HG02610 (cell line): ENCODE results near the gene MOV10.

Experiments used
- ATAC-seq: cut with Tn5 transposase; IDR thresholded peaks from one replicate; pipeline ENCODE4 v1.9.1; 2021; ENCODE audit warnings: mild to moderate bottlenecking, moderate library complexity; ENCODE audit not compliant: unreplicated experiment

MOV10 gene

DNA sequence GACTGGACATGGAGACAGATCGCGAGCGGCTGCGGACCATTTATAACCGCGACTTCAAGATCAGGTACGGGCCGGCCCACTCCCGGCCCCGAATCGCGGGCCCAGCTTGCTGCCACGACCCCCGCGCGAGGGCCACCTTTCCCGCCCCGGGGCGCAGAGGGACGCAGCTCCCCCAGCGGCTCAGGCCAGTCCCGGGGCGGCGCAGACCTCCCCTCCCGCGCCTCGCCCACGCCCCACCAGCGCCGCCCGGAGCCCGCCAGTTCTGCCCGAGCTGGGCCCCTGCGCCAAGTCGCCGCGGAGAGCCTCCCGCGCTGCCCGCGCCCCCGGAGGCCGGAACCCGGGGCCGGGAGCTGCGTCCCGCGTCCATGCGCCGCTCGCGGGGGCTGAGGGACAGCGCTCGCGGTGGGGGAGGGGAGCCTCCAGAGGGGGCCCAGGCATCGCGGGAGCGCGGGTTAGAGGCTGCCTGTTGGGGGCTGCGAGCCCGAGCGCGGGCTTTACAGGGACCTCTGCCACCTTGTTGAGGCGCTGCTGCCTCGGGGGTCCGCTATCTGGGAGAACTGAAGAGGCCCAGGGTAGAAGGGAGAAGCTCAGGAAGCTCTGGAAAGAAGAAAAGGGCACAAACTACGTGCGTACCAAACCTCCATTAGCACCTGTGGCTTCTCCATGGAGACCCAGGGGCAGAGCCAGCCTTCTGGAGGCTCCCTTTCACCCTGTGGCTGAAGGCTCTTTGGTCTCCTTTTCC lies 698 bp downstream of the MOV10 start:
- peak; percentile 29 for ATAC-seq

DNA sequence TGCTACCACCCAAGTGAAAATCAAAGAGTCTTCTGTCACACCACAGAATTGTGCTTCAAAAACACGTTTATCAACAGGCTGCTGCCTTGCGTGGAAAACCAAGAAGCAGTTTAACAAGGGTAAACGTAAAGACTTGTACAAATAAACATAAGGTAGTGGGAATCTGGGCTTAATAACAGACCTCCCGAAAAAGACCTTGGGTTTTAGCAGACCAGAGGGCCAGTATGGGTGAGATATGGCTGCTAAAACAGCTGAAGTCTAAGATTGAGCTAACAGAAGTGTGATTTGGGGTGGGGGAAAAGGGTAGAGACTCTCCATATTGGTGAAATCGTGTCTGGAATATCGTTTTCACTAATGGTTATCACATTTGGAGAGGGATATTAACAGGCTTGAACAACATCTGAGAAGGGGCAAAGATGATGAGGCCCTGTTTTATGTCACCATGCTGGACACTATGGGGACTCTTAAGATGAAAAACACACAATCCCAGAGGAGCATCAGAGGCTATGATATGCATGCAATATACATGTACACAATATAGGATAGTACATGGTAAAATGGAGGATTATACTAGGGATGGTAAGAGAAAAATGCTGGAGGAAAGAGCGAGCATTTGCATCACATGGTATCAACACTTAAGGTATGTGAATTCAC lies 1.4 kb downstream of the MOV10 start:
- no peak for ATAC-seq

DNA sequence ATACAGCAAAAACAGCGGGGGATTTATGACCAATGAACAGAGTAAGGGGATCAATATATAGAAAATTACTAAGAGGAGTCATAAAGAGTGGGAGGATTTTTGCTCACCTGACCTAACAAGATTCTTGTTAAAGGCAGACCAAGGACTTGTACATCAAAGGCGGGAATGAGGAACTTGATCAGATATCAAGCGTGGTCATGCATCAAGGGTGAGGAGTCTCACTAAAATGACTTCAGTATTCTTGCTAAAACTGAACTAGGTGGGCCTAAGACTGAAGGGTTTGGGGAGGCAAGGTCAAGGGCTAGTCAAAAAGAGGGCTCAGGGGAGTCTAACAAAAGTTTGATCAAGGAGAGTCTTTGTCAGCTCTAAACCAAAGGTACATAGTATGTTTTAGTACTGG lies 2.1 kb downstream of the MOV10 start:
- no peak for ATAC-seq

DNA sequence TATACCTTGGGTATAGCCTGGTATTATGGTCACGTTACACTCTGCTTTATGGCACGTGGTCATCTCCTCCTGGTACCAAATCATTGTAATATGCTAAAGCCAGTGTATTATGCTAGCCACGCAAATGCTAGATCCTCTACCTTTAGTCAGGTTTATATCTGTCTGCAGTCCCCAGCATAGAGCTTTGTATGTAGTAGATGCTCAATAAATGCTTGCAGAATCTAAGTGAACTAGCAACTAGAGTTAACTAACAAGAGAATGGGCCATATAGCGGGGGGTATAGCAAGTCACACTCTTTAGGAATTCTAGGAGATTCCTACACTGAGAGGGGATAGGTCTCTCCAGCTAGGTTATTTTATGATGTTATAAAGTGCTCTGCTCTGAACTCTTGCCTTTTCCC lies 3.0 kb downstream of the MOV10 start:
- no peak for ATAC-seq

DNA sequence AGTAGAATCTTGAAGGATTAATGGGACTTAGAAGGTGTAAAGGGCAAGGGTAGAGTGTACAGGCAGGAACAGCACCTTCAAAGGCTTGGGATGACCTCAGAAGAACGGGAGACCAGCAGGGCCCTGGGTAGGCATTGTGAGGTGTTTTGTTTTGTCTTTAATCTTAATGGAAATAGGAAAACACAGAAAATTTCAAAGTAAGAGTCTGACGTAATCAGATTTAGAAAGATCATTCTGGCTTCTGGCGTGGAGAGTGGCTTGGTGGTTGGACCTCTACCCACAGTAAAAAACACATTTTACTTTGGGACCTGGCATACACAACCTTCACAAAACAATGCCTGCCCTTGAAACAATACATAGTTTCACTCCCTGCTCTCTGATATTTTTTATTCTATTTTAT lies 4.1 kb downstream of the MOV10 start:
- no peak for ATAC-seq

DNA sequence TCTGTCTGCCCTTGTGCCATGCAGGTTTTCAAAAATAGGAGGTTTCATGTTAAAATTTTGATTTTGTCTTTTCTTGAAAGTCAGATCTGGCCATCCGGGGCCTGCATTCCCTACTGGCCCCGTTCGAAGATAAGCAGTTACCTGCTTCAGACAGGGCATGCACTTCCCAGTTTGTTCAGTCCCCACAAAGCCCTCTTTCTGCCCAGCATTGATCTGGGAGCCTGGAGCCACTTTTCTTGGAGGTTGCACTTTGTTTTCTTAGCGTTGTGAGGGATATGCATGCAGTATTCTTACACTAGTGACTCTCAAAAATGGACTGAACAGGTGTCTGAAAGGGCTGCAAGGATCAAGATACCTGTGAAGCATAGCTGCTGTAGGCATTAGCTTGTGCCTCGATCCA lies 11.5 kb downstream of the MOV10 start:
- ATAC-seq, result no peak

DNA sequence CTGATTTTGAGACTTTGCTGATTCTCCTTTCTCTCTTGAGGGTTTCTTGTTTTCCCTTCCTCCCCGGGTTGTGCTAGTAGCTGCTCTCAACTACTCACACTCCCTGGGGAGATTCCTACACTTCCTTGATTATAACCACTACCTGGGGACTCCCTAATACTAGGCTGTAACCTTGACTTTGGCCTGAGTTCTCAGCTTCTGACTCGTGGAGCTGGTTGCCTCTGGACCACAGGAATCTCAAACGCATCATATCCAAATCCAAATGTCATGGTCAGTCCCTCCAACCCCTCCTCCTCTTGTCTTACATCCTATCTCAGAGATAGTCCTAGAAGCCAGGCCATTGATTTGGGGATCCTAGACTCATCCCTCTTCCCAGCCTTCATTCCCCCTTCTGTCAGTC lies 12.0 kb downstream of the MOV10 start:
- ATAC-seq, result no peak

DNA sequence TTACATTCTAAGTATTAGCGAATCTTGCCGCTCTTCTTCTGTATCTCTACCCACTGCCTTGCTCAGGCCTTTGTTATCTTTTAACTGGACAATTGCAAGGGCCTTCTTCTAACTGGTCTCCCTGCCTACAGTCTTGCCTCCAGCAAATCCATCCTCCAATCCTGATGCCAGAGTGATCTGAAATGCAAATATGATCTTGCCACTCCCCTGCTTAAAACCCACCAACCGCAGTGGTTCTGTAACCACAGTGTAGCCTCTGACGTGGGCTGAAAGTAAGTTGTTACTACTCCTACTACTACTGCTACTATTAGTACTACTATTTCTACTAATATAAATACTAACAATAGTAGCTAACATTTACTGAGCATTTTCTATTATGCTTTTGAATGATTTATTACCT lies 12.4 kb downstream of the MOV10 start:
- no peak for ATAC-seq

DNA sequence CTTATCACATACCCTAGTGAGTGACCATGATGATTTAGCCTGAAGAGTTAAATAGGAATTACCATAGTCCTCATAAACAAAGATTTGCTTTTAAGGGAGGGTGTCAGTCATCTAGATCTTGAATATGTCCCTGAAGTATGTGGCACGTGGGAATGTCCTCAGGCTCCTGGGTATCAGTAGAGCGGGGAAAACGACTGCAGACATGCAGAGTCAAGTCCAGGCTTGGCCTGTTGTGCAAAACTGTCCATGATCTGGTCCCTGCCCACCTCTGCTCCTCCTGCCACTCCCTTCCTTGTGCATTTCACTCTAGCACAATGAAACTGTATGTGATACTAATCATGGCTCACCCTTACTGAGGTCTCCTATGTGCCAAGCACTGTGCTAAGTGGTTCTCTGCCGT lies 12.9 kb downstream of the MOV10 start:
- no peak for ATAC-seq

DNA sequence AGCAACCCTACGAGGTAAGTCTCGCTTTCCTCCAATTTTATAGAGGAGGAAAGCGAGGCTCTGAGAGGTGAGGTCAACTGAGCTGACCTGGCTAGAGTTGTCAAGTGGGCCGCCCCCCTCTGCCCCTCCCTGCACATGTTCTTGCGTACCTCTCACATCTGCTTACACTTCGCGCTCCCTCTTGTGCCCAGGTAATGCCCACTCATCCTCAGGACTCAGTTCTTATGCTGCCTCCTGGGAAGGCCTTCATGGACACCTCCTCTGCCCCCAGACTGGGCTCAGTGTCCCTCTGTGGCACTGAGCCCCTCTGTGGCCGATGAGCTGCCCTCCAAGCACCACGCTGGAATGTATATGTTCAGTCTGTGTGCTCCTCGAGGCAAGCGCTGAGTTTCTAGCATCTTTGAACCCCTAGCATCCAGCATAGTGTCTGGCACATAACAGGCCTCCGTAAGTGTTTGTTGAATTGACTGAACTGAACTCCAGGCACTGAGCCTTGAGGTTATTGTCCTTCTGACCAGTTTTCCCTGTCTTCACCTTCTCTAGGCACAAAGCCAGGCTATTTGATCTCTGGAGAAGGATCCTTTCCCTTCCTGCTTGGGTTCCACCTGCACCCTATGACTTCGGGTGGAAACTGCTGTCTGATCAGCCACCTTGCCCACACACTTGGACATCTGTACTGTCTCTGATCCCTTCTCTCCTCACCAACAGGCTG lies 13.5 kb downstream of the MOV10 start:
- no peak for ATAC-seq

DNA sequence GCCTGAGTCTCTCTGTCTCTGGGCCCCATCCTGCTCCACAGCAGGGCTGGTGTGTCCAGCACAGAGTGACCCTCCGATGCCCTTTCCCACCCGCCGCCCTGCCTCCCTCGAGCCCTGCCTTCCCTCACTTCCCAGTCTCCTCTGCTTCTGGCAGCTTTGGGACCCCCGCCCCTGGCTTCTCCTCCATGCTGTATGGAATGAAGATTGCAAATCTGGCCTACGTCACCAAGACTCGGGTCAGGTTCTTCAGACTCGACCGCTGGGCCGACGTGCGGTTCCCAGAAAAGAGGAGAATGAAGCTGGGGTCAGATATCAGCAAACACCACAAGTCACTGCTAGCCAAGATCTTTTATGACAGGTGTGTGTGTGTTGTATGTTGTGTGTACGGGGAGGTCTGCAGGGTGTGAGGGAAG lies 14.3 kb downstream of the MOV10 start:
- no peak for ATAC-seq

DNA sequence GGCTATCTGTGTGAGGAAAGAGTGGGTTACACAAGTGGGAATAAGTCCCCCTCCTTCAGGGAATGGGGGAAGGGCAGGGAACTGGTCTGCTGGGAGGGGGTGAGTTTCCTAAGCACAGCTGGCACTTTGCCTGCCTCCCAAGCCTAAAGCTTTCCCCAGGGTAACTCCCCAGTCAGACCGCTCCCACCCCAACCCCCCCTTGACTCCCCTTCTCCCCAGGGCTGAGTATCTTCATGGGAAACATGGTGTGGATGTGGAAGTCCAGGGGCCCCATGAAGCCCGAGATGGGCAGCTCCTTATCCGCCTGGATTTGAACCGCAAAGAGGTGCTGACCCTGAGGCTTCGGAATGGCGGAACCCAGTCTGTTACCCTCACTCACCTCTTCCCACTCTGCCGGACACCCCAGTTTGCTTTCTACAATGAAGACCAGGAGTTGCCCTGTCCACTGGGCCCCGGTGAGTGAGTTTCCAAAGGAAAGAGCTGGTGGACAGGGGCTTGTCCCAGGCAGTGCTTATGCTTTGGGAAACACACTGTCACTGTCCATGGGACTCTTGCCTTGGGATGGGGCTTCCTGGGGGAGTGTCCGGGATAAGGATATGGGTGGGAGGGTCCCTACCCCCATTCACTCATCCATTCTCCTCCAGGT lies 14.9 kb downstream of the MOV10 start:
- no peak for ATAC-seq

DNA sequence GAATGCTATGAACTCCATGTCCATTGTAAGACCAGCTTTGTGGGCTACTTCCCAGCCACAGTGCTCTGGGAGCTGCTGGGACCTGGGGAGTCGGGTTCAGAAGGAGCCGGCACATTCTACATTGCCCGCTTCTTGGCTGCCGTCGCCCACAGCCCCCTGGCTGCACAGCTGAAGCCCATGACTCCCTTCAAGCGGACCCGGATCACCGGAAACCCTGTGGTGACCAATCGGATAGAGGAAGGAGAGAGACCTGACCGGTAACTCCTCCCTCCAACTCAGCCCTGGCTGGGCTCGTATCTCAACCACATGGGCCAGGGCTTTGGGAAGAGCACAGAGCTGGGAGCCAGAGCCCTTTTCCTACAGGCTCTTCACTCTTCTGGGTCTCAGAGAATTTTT lies 15.4 kb downstream of the MOV10 start:
- ATAC-seq, result no peak

DNA sequence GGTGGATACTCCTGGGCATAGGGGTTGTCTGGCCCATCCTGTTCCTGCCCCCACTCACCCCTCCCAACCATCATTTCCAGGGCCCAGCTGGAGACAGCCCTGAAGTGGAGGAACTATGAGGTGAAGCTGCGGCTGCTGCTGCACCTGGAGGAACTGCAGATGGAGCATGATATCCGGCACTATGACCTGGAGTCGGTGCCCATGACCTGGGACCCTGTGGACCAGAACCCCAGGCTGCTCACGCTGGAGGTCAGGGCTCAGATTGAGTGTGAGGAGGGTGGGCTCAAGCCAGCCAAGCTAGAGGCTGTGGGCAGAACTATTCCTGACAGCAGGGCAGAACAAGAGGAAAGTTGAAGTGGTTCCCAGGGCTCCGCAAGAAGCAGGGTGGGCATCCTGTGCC lies 18.2 kb downstream of the MOV10 start:
- no peak for ATAC-seq

DNA sequence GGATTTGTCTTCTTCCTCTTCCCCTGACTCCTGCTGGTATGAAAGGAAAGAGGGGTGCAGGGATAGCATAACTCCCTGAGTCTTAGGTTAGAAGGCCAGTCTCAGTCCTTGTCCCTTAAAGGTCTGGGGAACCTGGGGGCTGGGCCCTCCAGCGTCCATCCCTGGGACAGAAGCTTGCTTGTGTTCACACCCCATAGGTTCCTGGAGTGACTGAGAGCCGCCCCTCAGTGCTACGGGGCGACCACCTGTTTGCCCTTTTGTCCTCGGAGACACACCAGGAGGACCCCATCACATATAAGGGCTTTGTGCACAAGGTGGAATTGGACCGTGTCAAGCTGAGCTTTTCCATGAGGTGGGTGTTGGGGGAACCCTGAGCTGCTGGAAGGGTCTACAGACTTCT lies 19.4 kb downstream of the MOV10 start:
- no peak for ATAC-seq

DNA sequence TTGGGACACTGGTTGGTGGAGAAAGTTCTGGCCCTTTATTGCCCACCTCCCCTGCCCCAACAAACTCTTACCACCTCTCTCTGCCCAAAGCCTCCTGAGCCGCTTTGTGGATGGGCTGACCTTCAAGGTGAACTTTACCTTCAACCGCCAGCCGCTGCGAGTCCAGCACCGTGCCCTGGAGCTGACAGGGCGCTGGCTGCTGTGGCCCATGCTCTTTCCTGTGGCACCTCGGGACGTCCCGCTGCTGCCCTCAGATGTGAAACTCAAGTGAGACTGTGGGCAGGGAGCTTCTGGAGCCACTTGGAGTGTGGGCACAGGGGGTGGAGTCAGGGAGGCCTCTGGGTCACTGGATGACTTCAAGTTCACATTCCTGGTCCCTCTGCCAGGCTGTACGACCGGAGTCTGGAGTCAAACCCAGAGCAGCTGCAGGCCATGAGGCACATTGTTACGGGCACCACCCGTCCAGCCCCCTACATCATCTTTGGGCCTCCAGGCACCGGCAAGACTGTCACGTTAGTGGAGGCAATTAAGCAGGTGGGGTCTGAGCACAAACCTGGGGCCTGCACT lies 20.0 kb downstream of the MOV10 start:
- no peak for ATAC-seq

DNA sequence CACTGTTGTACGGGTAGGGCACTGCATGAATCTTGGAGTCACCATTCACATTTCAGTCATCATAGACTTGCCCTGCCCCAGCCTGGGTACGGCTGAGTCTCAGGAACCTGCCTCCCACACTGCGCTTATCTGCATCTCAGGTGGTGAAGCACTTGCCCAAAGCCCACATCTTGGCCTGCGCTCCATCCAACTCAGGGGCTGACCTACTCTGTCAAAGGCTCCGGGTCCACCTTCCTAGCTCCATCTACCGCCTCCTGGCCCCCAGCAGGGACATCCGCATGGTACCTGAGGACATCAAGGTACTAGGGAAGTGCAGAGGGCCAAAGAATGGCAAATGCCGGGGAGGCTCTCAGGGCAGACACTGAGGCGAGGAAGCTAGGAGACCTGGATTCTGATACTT lies 20.8 kb downstream of the MOV10 start:
- no peak for ATAC-seq

DNA sequence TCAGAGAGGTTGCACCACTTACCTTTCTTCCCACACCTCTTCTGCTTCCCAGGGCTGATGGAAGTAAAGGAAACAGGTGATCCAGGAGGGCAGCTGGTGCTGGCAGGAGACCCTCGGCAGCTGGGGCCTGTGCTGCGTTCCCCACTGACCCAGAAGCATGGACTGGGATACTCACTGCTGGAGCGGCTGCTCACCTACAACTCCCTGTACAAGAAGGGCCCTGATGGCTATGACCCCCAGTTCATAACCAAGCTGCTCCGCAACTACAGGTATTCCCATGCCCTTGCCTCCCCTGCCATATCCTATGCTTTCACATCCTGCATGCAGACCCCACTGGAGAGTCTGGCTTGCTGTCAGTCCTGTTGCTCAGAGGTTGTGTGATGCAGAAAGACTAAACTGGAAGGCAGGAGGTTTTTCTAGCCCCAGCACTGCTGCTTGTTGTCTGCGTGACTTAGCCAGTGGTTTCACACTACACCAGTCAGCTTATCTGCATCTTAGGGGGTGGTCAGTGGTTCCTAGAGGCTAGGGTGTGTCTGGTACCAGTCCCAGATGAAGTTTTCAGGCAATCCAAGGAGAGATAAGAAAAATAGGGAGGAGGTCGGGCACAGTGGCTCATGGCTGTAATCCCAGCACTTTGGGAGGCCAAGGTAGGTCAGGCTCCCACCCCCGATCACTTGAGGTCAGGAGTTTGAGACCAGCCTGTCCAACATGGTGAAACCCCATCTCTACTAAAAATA lies 22.3 kb downstream of the MOV10 start:
- ATAC-seq, result no peak

DNA sequence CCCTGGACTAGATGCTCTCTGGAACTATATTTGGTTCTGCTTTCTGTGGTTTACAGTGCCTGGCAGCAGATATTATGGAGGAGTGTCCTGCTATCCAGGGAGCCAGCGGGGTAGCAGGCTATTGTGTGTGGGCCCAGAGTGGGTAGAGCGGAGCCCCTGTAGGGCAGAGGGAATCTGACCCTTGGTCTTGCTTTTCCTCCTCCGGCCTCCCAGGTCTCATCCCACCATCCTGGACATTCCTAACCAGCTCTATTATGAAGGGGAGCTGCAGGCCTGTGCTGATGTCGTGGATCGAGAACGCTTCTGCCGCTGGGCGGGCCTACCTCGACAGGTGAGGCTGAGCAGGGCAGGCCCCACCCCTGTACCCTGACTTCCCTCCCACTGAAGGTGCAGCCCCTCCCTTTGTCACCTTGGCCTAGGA lies 23.3 kb downstream of the MOV10 start:
- no peak for ATAC-seq
